ACC112 (cell line): ENCODE data around the gene WDR43.

Experiments used
- H2AFZ ChIP-seq: fragments of 200-600 bp; sonication (generic); one replicate; pipeline ENCODE4 v1.6.0; 2017; ENCODE audit warnings: antibody characterized with exemption, low read length; ENCODE audit not compliant: unreplicated experiment
- H3K27ac ChIP-seq: fragments of 200-600 bp; sonication (generic); 2 replicates; pipeline ENCODE4 v1.5.1; 2014; ENCODE audit warnings: low read depth, mild to moderate bottlenecking, antibody characterized with exemption, low read length, moderate library complexity
- H3K27me3 ChIP-seq: fragments of 200-600 bp; sonication (generic); 2 replicates; pipeline ENCODE4 v1.6.1; 2014; ENCODE audit warnings: mild to moderate bottlenecking, antibody characterized with exemption, low read length, moderate library complexity, mixed read lengths; ENCODE audit not compliant: insufficient read depth
- H3K36me3 ChIP-seq: fragments of 200-600 bp; sonication (generic); 2 replicates; pipeline ENCODE4 v1.6.1; 2016; ENCODE audit warnings: mild to moderate bottlenecking, antibody characterized with exemption, low read length, moderate library complexity, mixed read lengths; ENCODE audit not compliant: insufficient read depth
- H3K4me1 ChIP-seq: fragments of 200-600 bp; sonication (generic); one replicate; pipeline ENCODE4 v1.6.1; 2016; ENCODE audit warnings: low read length, mixed read lengths; ENCODE audit not compliant: insufficient read depth, unreplicated experiment, control insufficient read depth
- H3K4me3 ChIP-seq: fragments of 200-600 bp; sonication (generic); 2 replicates; pipeline ENCODE4 v1.5.1; 2014; ENCODE audit warnings: mild to moderate bottlenecking, low read depth, low read length
- H3K79me2 ChIP-seq: fragments of 200-600 bp; sonication (generic); one replicate; pipeline ENCODE4 v1.6.0; 2016; ENCODE audit warnings: low read length; ENCODE audit not compliant: control insufficient read depth, unreplicated experiment, insufficient read depth

The WDR43 gene

GRCh38 chr2:28895189-28895893, 874 bp downstream of the WDR43 start:
- Histone ChIP-seq H3K79me2 (peaks cover 59% of the 10 kb centered on the region), H3K27me3 (no peaks in the 10 kb centered on the region), H3K36me3 (no peaks in the 10 kb centered on the region), H3K4me3 (peak overlapping the region; percentile 92), H3K27ac (peak overlapping the region; percentile 74), H3K4me1 (peaks cover 30% of the 10 kb centered on the region), H2AFZ (peak overlapping the region; percentile 90)

- H2AFZ ChIP-seq = no peak overlapping the region
- H3K79me2 ChIP-seq = peaks cover 75% of the 10 kb centered on the region
- peaks cover 46% of the 10 kb centered on the region for H3K4me1 ChIP-seq
- H3K36me3 ChIP-seq = no peaks in the 10 kb centered on the region
- no peaks in the 10 kb centered on the region for H3K27me3 ChIP-seq
- peak overlapping the region; percentile 8; the same call in 1 of the 2 replicates for H3K27ac ChIP-seq
- peak overlapping the region; percentile 92 for H3K4me3 ChIP-seq
Observed at GRCh38 chr2:28896906-28897305, 2.4 kb downstream of the WDR43 start.

GRCh38 chr2:28898048-28898447, 3.6 kb downstream of the WDR43 start:
- H3K4me3 ChIP-seq = peak overlapping the region; percentile 92; the same call in 1 of the 2 replicates
- H3K79me2 ChIP-seq = peaks cover 86% of the 10 kb centered on the region
- H3K4me1 ChIP-seq = peaks cover 54% of the 10 kb centered on the region
- H3K27ac ChIP-seq = no peak overlapping the region
- no peak overlapping the region for H2AFZ ChIP-seq
- no peaks in the 10 kb centered on the region for H3K27me3 ChIP-seq
- H3K36me3 ChIP-seq = peaks cover 4% of the 10 kb centered on the region

GRCh38 chr2:28901202-28901601, 6.7 kb downstream of the WDR43 start:
- peaks cover 10% of the 10 kb centered on the region for H3K36me3 ChIP-seq
- H3K4me1 ChIP-seq = peaks cover 75% of the 10 kb centered on the region
- H3K27me3 ChIP-seq = no peaks in the 10 kb centered on the region
- no peak overlapping the region for H3K4me3 ChIP-seq
- H2AFZ ChIP-seq = no peak overlapping the region
- H3K79me2 ChIP-seq = peaks cover 99% of the 10 kb centered on the region
- peak overlapping the region; percentile 8; the same call in 1 of the 2 replicates for H3K27ac ChIP-seq

- peak overlapping the region; percentile 8; the same call in 1 of the 2 replicates for H3K27ac ChIP-seq
- peaks cover 98% of the 10 kb centered on the region for H3K79me2 ChIP-seq
- H2AFZ ChIP-seq = no peak overlapping the region
- no peak overlapping the region for H3K4me3 ChIP-seq
- peaks cover 14% of the 10 kb centered on the region for H3K36me3 ChIP-seq
- H3K27me3 ChIP-seq = no peaks in the 10 kb centered on the region
- H3K4me1 ChIP-seq = peaks cover 70% of the 10 kb centered on the region
Observed at GRCh38 chr2:28901841-28902240, 7.4 kb downstream of the WDR43 start.

- Histone ChIP-seq H3K27me3 (no peaks in the 10 kb centered on the region), H3K79me2 (peaks cover 97% of the 10 kb centered on the region), H3K4me3 (no peak overlapping the region), H3K27ac (no peak overlapping the region), H2AFZ (no peak overlapping the region), H3K4me1 (peaks cover 62% of the 10 kb centered on the region), H3K36me3 (peaks cover 15% of the 10 kb centered on the region)
Observed at GRCh38 chr2:28902584-28902983, 8.1 kb downstream of the WDR43 start.

- H3K27me3 ChIP-seq = no peaks in the 10 kb centered on the region
- H3K79me2 ChIP-seq = peaks cover 96% of the 10 kb centered on the region
- no peak overlapping the region for H2AFZ ChIP-seq
- H3K4me1 ChIP-seq = peaks cover 45% of the 10 kb centered on the region
- H3K4me3 ChIP-seq = no peak overlapping the region
- H3K36me3 ChIP-seq = peaks cover 27% of the 10 kb centered on the region
- H3K27ac ChIP-seq = no peak overlapping the region
Observed at GRCh38 chr2:28904295-28904694, 9.8 kb downstream of the WDR43 start.

- Histone ChIP-seq H3K4me3 (no peak overlapping the region), H3K27me3 (no peaks in the 10 kb centered on the region), H2AFZ (no peak overlapping the region), H3K79me2 (peaks cover 96% of the 10 kb centered on the region), H3K27ac (no peak overlapping the region), H3K4me1 (peaks cover 44% of the 10 kb centered on the region), H3K36me3 (peaks cover 30% of the 10 kb centered on the region)
Observed at GRCh38 chr2:28904802-28905457, 10.5 kb downstream of the WDR43 start.

GRCh38 chr2:28905533-28905932, 11.1 kb downstream of the WDR43 start:
- peaks cover 95% of the 10 kb centered on the region for H3K79me2 ChIP-seq
- H3K27me3 ChIP-seq = no peaks in the 10 kb centered on the region
- H3K36me3 ChIP-seq = peaks cover 34% of the 10 kb centered on the region
- H2AFZ ChIP-seq = no peak overlapping the region
- no peak overlapping the region for H3K27ac ChIP-seq
- H3K4me1 ChIP-seq = peaks cover 43% of the 10 kb centered on the region
- H3K4me3 ChIP-seq = no peak overlapping the region

- Histone ChIP-seq H3K27ac (peak overlapping the region; percentile 7; the same call in 1 of the 2 replicates), H3K4me1 (peaks cover 34% of the 10 kb centered on the region), H3K79me2 (peaks cover 92% of the 10 kb centered on the region), H2AFZ (no peak overlapping the region), H3K27me3 (no peaks in the 10 kb centered on the region), H3K4me3 (no peak overlapping the region), H3K36me3 (peaks cover 34% of the 10 kb centered on the region)
Observed at GRCh38 chr2:28906376-28906775, 11.9 kb downstream of the WDR43 start.

GRCh38 chr2:28906821-28907220, 12.4 kb downstream of the WDR43 start:
- Histone ChIP-seq H3K4me1 (peaks cover 30% of the 10 kb centered on the region), H2AFZ (no peak overlapping the region), H3K79me2 (peaks cover 92% of the 10 kb centered on the region), H3K4me3 (no peak overlapping the region), H3K36me3 (peaks cover 38% of the 10 kb centered on the region), H3K27me3 (no peaks in the 10 kb centered on the region), H3K27ac (no peak overlapping the region)
